Endodermal cell (in vitro differentiated cells): ENCODE data around the gene PIWIL1. TPM values are rescaled to one million over a fixed set of nuclear protein-coding genes. Genes with fewer than 3 reads are reported as not detected.

Source experiments
- DNase-seq: peaks from one replicate; pipeline ENCODE4 v3.0.0-alpha.2; 2017
- H3K27ac ChIP-seq: 2 replicates; pipeline ENCODE4 v1.5.1; 2013; ENCODE audit warnings: mild to moderate bottlenecking, low read depth, low read length, moderate library complexity
- H3K27me3 ChIP-seq: 2 replicates; pipeline ENCODE4 v1.6.1; 2013; ENCODE audit warnings: mild to moderate bottlenecking, low read length, moderate library complexity; ENCODE audit not compliant: insufficient read depth, control insufficient read depth, poor library complexity, severe bottlenecking
- H3K36me3 ChIP-seq: 2 replicates; pipeline ENCODE4 v1.7.0; 2013; ENCODE audit warnings: mild to moderate bottlenecking, low read length, moderate library complexity; ENCODE audit not compliant: control insufficient read depth, insufficient read depth
- H3K4me1 ChIP-seq: one replicate; pipeline ENCODE4 v1.7.0; 2013; ENCODE audit warnings: low read length; ENCODE audit not compliant: control insufficient read depth, insufficient read depth
- H3K4me3 ChIP-seq: 2 replicates; pipeline ENCODE4 v1.5.1; 2013; ENCODE audit warnings: mild to moderate bottlenecking, low read length, moderate library complexity
- H3K9ac ChIP-seq: 2 replicates; pipeline ENCODE4 v1.6.1; 2013; ENCODE audit warnings: mild to moderate bottlenecking, low read length, moderate library complexity; ENCODE audit not compliant: poor library complexity, severe bottlenecking; ENCODE audit errors: extremely low read depth
- H3K9me3 ChIP-seq: 2 replicates; pipeline ENCODE4 v1.6.1; 2013; ENCODE audit warnings: mild to moderate bottlenecking, low read length, moderate library complexity; ENCODE audit not compliant: control insufficient read depth
- H3K27ac Mint-ChIP-seq: 2 replicates; pipeline ENCODE4 v1.8.0; 2020; ENCODE audit warnings: mixed read lengths
- H3K27me3 Mint-ChIP-seq: 2 replicates; pipeline ENCODE4 v1.8.0; 2021; ENCODE audit warnings: mild to moderate bottlenecking, mixed read lengths; ENCODE audit not compliant: insufficient read depth
- H3K36me3 Mint-ChIP-seq: 2 replicates; pipeline ENCODE4 v1.8.0; 2020; ENCODE audit warnings: low read depth, mixed read lengths
- H3K4me1 Mint-ChIP-seq: 2 replicates; pipeline ENCODE4 v1.8.0; 2020; ENCODE audit warnings: mixed read lengths
- H3K4me3 Mint-ChIP-seq: 2 replicates; pipeline ENCODE4 v1.8.0; 2020; ENCODE audit warnings: mild to moderate bottlenecking, moderate library complexity, mixed read lengths
- H3K9me3 Mint-ChIP-seq: 2 replicates; pipeline ENCODE4 v1.8.0; 2020; ENCODE audit warnings: mild to moderate bottlenecking, mixed read lengths
- WGBS, 2 experiments: methylation state at CpG; one replicate each; pipeline versions ENCODE4 v1.1.5 to v1.1.7; 2013; ENCODE audit warnings: missing lambda C conversion rate in 2 of 2, mixed read lengths in 1 of 2; ENCODE audit not compliant: insufficient coverage in 1 of 2, insufficient read length in 1 of 2; 5-methylcytosine and 5-hydroxymethylcytosine counted together
- total RNA-seq, 2 donors: library from RNA; stranded (reverse); fragmentation: NEBNext Ultra II Directional in 1 of 2; extraction: Animal tissue kit (Norgen Biotek cat#: 25700) in 1 of 2; gene quantifications; 2 replicates in 1 of 2; 3 replicates in 1 of 2; pipeline ENCODE4 v1.2.1, GENCODE V29; 2021
- TF ChIP-seq, protein P1 (sequence below): fragments of 200-600 bp; sonication (generic); conservative IDR thresholded peaks from 2 replicates; pipeline ENCODE4 v1.5.0; 2021; ENCODE audit warnings: antibody characterized with exemption, mild to moderate bottlenecking

The PIWIL1 gene
- total RNA-seq, 2 donors from 2014 or later: not detected

DNA sequence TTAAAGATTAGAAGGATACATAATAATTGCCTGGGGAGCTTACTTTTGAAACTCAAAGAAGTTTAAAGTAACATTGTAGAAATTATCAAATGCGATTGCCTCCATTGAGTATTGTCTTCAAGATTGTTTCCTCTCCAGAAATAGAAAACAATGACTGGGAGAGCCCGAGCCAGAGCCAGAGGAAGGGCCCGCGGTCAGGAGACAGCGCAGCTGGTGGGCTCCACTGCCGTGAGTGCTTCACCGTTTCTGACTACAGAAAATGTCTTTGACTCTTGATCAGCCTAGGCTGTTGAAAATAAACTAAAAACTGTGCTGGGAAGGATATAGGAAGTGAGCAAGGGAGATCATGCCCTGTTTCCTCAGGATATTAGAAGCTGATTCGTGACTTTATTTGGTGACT lies 4.8 kb downstream of the PIWIL1 start:
- no peaks in the 10 kb centered on the region for H3K4me1 ChIP-seq
- H3K9me3 ChIP-seq: no peaks in the 10 kb centered on the region
- H3K9ac ChIP-seq: no peak overlapping the region
- no peak overlapping the region for H3K4me3 ChIP-seq
- no peak overlapping the region for H3K27ac Mint-ChIP-seq
- no peaks in the 10 kb centered on the region for H3K36me3 ChIP-seq
- peaks cover 14% of the 10 kb centered on the region for H3K27me3 Mint-ChIP-seq
- no peak for DNase-seq
- 92 to 94% methylated on average over 7 of the region's 8 CpGs for WGBS, 2 experiments
- H3K27ac ChIP-seq: no peak overlapping the region
- H3K4me3 Mint-ChIP-seq: no peak overlapping the region
- peaks cover 1% of the 10 kb centered on the region for H3K9me3 Mint-ChIP-seq
- H3K4me1 Mint-ChIP-seq: peaks cover 3% of the 10 kb centered on the region
- TF ChIP-seq, protein P1, sequence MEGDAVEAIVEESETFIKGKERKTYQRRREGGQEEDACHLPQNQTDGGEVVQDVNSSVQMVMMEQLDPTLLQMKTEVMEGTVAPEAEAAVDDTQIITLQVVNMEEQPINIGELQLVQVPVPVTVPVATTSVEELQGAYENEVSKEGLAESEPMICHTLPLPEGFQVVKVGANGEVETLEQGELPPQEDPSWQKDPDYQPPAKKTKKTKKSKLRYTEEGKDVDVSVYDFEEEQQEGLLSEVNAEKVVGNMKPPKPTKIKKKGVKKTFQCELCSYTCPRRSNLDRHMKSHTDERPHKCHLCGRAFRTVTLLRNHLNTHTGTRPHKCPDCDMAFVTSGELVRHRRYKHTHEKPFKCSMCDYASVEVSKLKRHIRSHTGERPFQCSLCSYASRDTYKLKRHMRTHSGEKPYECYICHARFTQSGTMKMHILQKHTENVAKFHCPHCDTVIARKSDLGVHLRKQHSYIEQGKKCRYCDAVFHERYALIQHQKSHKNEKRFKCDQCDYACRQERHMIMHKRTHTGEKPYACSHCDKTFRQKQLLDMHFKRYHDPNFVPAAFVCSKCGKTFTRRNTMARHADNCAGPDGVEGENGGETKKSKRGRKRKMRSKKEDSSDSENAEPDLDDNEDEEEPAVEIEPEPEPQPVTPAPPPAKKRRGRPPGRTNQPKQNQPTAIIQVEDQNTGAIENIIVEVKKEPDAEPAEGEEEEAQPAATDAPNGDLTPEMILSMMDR: no peak
- H3K36me3 Mint-ChIP-seq: no peaks in the 10 kb centered on the region
- H3K27me3 ChIP-seq: peaks cover 27% of the 10 kb centered on the region

DNA sequence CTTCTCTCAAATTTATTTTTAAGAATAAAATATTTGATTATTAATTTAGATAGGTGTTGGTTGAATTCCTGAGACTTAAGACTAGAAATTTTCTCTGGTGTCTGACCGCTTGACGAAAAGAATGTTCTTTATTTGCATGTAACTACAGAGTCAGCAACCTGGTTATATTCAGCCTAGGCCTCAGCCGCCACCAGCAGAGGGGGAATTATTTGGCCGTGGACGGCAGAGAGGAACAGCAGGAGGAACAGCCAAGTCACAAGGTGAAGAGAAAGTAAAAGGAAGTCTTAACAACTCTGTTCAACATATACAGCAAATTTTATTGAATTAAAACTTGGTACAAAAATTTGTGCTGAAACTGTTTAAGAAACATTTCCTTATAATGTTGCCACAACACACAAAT lies 5.2 kb downstream of the PIWIL1 start:
- no peak overlapping the region for H3K4me3 Mint-ChIP-seq
- H3K9me3 Mint-ChIP-seq: peaks cover 1% of the 10 kb centered on the region
- Histone ChIP-seq H3K27ac (no peak overlapping the region), H3K4me1 (no peaks in the 10 kb centered on the region), H3K27me3 (peaks cover 27% of the 10 kb centered on the region), H3K36me3 (no peaks in the 10 kb centered on the region), H3K4me3 (no peak overlapping the region), H3K9me3 (no peaks in the 10 kb centered on the region), H3K9ac (no peak overlapping the region)
- peaks cover 14% of the 10 kb centered on the region for H3K27me3 Mint-ChIP-seq
- H3K36me3 Mint-ChIP-seq: no peaks in the 10 kb centered on the region
- DNase-seq: peak; percentile 69
- no peak overlapping the region for H3K27ac Mint-ChIP-seq
- 82 to 100% methylated on average over 2 to 5 of the region's 5 CpGs for WGBS, 2 experiments
- TF ChIP-seq, protein P1: peak; percentile 46
- peaks cover 3% of the 10 kb centered on the region for H3K4me1 Mint-ChIP-seq

DNA sequence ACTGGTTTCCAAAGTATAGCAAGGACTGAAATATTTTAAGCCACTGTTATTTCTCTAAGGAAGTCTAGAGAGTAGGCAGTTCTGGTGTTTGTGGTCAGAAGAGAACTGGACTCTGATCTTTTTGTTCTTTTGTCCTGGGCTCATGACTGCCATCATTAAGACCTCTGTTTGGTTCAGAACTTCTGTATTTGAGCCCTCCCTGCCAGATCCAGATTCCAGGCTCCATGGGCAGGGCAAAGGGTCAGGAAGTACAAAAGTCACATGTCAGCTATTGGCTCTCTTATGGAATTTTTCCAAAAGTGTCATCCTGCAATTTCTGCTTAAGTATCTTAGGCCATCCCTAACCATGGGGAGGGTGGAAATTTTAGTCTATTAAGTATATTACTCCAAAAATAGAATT lies 6.8 kb downstream of the PIWIL1 start:
- Histone ChIP-seq H3K36me3 (no peaks in the 10 kb centered on the region), H3K27me3 (peaks cover 20% of the 10 kb centered on the region), H3K27ac (no peak overlapping the region), H3K9me3 (no peaks in the 10 kb centered on the region), H3K4me3 (no peak overlapping the region), H3K9ac (no peak overlapping the region), H3K4me1 (no peaks in the 10 kb centered on the region)
- TF ChIP-seq, protein P1: no peak
- Mint-ChIP-seq H3K27me3 (peaks cover 12% of the 10 kb centered on the region), H3K36me3 (no peaks in the 10 kb centered on the region), H3K27ac (no peak overlapping the region), H3K4me1 (peaks cover 3% of the 10 kb centered on the region), H3K4me3 (no peak overlapping the region), H3K9me3 (no peaks in the 10 kb centered on the region)
- DNase-seq: no peak
